ENCODE measurements around the gene RPP30.

GRCh38 chr10:90923111-90923731 is 51.4 kb downstream of the RPP30 start:
- no peak for TF ChIP-seq POLR2AphosphoS5 (IDR thresholded peaks at IDR 0.05; ENCODE audit: low read depth, low read length)
- TF ChIP-seq PAX5 (IDR thresholded peaks at IDR 0.05; ENCODE audit: insufficient read depth, low read length, severe bottlenecking) = no peak
- no peak for TF ChIP-seq POLR2A (IDR thresholded peaks at IDR 0.05; ENCODE audit: low read depth, low read length)
- TF ChIP-seq SPI1 (IDR thresholded peaks at IDR 0.05; ENCODE audit: low read depth, low read length) = no peak
- no peak for TF ChIP-seq TAF1 (IDR thresholded peaks at IDR 0.05; ENCODE audit: low read depth, low read length)
- no peak for TF ChIP-seq POU2F2 (IDR thresholded peaks at IDR 0.05; ENCODE audit: low read depth, low read length)
